ENCODE results near the gene ATP9A.

- TF ChIP-seq CTCF (IDR thresholded peaks at IDR 0.05) (no peak), POLR2A (IDR thresholded peaks at IDR 0.05) (no peak)
These were observed 99.2 kb downstream of the ATP9A start for GRCh38 chr20:51668947-51669346.
